Colon (tissue), 2 donors: ENCODE data around the gene DSTYK.
"Not testable (repeated sequence)": the region's sequence is repeated elsewhere in the genome, so short reads cannot be mapped to it uniquely, and the experiment has no call there.

ENCODE experiments used
- FAIRE-seq: peaks from 2 replicates; lab custom pipeline; 2012; peaks lifted over from hg19 to GRCh38; lab: Jason Lieb, UNC
- donor health status: control.
- donor health status: control.

Gene DSTYK

DNA sequence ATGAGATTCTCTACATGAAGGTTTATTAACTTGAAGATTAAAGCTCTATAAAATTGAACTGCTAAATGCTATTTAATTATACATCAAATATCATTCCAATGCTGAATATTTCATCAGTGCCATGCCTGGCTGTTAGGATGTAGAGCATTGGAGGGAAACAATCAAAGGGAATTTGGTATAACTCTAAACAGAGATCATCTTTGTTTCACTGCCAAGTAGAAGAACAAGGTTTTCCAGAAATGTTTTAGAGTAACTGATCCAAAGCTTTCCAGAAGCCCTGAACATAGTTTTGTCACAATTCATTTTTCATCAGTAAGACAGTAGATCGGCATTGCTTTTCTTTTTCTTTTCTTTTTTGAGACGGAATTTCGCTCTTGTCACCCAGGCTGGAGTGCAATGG is 5.9 kb upstream of the DSTYK start:
- no peak for FAIRE-seq

DNA sequence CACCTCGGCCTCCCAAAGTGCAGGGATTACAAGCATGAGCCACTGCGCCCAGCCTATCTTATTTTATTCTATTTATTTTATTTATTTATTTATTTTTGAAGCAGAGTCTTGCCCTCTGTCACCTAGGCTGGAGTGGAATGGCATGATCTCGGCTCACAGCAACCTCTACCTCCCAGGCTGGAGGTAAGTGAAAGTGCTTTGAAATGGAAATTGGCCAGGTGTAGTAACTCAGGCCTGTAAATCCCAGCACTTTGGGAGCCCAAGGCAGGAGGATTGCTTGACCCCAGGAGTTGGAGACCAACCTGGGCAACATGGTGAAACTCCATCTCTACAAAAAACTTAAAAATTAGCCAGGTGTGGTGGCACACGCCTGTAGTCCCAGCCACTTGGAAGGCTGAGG is 5.1 kb upstream of the DSTYK start:
- no peak for FAIRE-seq

DNA sequence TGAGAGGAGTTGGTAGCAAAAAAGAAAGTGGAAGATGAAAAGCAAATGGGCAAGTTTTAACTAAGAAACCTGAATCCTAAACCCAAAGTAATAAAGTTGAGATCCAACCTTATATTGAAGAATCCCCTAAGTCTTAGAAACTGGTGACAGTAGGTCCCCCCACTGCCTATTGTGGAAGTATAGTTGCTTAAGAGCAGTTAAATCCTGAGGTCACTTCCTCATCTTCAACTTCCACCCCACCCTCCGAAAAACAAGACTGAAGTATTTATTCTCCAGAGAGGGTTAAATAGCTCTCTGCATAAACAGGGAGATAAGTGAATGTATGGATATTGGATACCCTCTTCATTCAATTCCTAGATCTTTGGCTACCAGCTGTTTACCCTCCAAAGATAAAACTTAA is 3.3 kb upstream of the DSTYK start:
- FAIRE-seq = no peak

DNA sequence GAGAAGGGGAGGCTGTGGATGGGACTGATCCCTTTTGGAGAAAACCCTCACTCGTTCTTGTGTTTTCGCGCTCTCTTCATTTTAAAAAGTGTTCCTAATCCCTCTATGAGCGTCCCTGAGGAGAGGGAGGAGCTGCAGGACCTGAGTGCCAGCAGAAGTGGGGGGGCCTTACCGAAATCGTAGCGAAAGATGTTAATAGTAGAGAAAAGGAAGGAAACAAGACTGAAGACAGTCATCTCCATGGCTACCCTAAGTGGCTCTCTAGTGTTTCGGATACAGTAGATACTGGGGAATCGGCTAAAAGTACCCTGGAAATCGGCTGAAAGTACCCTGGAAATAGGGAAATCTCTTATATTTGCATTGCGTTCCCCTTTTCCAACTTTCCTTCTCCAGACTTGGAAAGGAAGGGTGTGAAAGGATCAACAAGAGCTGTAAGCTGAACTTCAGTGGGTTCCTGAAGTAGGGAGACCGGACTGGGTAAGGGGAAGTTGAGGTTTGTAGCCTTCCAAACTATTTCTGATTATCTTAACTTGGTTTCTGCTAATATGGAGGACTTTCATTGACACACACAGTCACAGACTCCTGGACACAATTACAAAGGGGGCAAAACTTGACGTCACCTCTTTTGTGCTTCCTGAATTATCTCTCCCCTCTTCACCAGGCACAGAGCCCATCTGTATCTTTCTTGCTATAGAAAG is 486 bp upstream of the DSTYK start:
- no peak for FAIRE-seq

DNA sequence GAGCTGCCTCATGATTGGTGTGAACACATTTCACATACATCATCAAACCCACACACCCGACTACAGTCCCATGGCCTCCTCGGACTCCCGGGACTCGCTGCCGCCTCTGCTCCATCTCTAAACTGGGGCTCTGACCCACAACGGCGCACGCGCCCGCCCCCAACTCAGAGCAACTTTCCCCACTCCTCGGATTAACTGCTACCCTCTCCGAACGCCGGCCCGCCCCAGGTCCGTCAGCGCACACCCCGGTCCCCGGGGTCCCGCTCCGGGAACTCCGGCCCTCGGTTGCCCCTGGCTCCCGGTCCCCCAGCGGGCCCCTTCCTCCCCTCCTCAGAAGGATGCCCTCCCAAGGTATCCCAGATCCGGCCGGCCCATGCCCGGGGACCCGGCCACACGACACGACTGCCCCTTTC is 740 bp downstream of the DSTYK start:
- no peak for FAIRE-seq

DNA sequence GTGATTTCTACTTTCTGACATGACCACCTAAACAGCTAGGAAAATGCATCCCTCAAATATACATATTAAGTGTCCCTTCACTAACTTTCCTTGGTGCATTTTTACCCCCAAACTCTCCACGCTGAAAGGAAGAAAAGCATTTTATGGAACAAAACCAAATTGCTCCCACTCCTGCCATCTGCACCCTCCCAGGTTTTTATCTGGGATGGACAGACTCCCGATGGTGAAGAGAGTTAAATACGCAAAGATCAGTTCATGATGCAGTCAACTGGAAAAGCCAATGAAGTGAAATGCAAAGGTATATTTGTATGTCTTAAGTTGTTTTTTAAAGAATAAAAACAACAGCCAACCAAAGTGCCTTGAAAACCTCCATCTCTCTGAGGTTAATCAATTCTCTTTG is 2.7 kb downstream of the DSTYK start:
- no peak for FAIRE-seq

DNA sequence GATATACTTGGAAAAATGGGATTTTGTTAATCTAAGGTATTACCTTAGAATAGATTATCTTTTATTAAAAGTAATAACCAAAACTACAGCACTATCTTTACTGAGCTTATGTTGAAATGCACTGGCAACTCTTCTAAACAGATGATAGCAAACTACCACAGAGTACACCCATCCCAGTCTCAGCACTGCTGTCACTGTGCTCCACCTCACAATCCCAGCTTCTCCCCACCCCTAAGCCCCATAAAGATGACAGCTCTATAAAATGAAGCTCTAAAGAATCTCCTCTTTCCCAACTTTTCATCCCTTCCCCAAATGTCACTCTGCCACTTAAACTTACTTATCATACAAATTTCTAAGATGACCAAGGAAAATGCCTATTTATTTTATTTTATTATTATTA is 6.4 kb downstream of the DSTYK start:
- FAIRE-seq = no peak

DNA sequence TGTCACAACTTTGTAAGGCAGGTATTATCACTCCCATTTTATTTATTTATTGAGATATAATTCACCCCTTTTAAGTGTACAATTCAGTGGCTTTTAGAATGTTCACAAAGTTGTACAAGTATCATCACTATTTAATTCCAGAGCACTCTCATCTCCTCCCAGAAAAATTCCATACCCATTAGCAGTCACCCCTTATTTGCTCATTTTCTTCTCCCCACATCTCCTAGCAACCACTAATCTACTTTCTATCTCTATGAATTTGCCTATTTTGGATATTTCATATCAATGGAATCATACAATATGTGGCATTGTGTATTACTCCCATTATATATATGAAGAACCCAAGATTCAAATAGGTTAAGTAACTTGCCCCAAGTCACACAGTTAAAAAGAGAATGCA is 7.0 kb downstream of the DSTYK start:
- FAIRE-seq = no peak

DNA sequence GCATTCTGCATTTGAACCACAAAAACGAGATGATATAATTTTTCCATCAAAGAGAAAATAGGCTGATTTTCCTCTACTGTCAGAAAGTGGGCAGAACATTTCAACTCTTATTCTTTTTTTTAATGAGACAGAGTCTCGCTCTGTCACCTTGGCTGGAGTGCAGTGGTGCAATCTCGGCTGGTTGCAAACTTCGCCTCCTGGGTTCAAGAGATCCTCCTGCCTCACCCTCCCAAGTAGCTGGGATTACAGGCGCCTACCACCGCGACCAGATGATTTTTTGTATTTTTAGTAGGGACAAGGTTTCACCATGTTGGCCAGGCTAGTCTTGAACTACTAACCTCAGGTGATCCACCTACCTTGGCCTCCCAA is 11.6 kb downstream of the DSTYK start:
- no peak for FAIRE-seq

DNA sequence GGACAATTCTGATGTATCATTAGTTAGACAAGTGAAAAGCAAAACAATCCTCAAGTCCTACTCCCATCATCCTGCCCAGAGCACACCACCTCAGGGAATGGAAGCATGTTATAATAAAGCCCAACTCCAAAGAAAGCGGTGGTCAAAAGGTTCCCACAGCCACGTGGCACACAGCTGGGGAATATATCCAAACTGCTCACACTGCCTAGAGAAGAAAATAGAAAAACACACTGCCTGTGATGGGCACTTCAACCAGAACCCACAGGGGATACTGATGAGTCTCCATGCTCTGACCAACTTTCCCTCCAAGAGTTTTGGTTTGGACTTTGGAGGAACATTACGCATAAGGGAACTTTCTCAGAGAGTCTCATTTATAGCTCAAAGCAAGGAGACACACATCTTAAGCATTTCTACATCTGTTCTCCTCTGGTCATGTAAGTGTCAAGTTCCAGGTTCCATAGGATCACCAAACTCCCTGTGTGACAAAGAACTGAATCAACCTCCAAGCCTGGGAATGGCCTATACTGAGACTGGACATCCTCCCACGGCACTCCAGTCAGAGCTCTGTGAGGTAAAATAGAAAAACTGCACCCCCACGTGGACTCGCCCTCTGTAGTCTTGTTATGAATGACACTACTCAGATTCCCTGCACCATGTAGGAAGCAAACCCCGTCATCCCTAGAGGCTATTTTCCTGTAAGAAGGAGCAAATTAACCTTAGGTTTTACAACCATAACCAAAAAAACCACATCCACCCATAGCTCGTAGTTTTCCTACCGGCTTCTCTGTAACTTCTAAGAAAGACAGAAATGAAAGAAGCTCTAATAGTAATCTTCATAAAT is 12.2 kb downstream of the DSTYK start:
- FAIRE-seq = no peak

DNA sequence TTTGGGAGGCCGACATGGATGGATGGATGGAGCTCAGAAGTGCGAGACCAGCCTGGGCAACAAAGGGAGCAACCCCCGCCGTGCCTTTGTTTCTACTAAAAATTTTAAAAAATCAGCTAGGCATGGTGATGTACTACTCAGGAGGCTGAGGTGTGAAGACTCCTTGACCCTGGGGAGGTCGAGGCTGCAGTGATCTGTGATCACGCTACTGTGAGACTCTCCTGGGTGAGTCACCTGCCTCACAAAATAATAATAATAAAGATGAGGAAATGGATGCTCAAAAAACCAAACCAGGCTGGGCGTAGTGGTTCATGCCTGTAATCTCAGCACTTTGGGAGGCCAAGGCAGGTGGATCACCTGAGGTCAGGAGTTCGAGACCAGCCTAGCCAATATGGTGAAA is 19.2 kb downstream of the DSTYK start:
- no peak for FAIRE-seq

DNA sequence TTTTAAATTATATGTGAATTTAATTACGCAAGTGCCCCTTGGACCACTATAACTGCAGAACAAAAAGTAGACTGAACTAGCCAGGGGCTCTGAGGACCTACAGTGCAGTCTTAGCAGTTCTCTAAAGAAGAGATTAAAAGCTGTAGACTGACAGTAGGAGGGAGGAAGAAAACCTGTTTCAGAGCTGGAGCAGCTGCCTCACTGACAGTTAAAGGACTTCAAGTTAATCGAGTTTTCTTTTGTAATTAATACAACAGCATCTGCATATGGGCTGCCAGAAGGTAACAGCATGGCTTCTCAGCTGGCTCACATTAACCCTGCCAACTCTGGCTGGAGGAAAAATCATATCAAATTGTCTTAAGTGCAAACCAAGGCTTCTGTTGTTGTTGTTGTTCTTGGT is 19.9 kb downstream of the DSTYK start:
- FAIRE-seq = no peak

DNA sequence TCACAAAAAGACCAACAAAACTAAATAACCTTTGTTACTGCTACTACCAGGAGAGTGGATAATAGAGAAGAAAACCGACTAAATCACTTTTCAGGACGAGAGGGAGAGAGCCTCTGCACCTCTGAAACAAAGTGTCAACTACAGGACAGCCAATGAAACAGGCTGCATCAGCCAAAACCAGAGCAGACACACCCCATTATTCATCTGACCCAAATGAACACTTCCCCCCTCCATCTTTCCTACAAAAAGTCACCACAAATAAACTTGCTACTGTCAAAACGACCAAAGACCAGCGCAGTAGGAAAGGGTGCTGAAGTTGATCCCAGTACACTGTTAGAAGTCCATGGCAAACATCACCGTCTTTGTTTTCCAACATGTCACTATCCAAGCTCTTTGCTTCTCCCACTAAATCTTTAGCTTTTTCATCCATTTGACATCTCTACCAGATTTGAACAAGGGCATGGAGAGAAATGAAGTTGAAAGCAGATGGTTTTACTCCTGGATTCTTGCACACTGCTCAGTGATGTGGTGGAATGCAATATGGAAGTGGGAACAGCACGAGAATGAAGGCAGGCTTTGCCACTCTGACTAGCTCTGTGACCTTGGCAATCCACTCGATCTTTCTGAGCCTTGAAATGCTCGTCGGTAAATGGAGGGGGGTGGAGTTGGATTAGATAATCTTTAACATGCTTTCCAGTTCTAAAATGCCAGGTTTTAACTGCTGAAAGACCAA is 20.5 kb downstream of the DSTYK start:
- no peak for FAIRE-seq

DNA sequence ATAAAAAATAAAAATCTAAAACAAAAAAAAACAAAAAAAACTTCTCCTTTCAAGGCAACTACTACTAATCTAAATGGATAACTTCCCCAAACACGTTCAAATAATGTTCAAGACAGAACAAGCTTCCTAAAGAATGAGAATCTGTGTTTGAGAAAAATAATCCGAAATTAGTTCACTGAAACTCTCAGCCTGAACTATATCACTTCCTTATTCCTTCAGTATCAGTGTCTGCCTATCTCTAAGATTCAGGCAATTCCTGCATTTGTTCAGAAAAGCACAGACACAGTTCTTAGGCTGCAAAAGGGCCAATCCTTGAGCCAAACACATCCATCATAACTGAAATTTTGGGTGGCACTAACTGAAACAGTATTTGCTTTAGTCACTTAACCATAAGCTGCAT is 22.4 kb downstream of the DSTYK start:
- no peak for FAIRE-seq

DNA sequence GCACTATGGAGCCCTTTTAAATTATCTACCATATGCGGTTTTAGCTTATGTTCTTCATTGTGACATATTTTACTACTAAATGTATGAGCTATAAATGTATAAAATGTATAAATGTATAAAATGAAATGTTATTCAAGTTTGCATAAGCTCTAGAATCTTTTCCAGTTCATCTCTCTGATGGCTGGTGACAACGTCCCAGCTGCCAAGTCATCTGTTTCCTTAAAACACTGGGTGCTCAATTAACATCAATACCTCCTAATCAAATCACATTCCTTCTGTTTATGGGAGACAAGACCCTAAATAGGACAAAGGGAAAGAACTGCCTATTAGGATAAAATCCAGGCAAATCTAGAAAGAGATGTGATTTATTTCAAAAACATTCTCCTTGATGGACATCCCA is 22.9 kb downstream of the DSTYK start:
- FAIRE-seq = no peak

DNA sequence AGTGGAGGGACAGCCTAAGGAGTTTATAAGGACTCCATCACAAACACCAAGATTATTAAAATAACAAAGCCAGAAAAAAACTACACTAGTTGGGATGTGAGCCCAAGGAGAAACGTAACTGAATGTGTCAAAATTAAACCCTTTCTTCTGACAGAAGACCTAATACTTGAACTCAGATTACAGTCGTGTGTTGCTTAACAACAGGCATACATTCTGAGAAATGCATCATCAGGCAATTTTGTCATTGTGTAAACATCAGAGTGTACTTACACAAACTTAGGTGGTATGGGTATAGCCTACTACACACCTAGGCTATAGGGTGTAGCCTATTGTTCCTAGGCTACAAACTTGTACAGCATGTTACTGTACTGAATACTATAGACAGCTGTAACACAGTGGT is 23.4 kb downstream of the DSTYK start:
- FAIRE-seq = no peak

DNA sequence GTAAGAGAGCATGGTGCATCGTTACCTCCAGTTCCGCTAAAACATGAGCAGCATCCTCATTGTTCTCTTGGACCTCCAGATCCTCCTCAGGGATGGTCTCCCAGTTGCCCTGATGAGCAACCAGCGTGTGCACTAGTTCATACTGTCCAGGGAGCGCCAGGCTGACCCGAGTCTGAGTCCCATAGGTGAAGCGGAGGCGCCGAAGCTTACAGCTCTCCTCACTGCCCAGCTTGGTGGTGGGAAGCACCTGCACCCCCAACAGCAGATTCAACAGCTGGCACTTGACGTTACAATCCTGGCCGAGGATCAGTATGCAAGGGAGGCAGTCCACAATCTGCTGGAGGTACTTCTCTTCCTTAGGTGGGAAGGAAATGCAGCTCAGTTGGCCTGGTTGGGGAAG is 24.1 kb downstream of the DSTYK start:
- FAIRE-seq = no peak

DNA sequence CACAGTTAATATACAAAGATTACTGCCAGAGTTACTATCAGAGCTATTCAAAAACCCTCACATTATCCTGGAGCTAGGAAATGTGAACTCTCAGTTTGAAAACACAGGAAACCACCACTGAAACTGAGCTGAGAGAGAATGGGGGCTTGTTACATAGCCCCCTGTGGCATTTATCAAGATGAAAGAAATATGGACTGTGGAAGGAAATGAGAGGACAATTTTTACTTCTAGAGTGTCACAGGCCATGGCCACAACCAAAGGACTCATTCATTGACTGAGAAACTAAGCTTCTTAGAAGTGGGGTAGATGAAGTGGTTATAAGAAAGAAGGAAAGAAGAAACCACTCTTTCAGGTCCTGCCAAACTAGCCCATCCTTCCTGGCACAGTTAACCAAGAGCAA is 25.3 kb downstream of the DSTYK start:
- FAIRE-seq = no peak

DNA sequence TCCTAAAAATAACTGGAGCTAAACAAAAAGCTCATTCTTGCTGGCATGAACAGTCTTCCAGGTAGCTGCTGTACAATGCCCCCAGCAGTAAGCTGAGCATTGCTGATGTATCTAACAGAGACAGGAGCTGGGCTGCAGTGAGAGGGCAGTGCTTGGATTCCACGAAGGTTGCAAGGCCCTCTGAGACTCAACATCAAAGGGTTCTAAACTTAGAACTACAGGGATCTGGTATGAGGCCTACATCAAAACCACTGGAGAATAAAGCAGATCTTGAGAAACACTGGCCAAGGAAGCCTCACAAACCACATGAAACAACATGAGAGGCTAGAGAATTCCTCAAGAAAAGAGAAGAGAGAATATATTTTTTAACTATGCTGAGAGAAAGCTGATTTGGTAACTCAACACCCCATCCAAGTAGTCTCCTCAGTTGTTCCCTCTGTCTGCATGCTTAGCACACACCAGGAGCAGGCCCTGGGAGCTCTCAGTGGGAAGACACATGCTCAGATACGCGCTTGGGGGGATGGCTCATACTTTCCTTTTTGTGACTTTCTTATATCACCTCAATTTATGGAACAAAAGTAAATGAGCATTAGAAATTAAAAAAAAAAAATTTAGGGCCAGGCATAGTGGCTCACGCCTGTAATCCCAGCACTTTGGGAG is 27.7 kb downstream of the DSTYK start:
- FAIRE-seq = no peak

DNA sequence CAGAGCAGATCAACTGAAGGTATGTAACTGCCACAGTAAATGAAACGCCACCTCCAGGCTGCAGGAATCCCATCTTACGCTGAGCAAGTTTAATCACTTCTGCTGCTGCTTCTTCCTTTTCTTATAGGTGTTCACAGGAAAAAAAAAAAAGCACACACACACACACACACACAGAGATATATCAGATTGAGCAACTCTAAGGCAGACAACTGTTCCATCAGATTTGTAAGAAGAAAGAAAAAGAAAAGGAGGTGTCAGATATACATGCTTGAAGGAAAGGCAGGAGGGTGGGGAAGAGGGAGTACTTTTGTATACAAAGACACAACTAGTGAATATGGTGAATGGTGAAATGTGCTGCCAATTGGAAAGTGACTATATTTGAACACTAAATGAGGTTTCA is 28.6 kb downstream of the DSTYK start:
- no peak for FAIRE-seq

DNA sequence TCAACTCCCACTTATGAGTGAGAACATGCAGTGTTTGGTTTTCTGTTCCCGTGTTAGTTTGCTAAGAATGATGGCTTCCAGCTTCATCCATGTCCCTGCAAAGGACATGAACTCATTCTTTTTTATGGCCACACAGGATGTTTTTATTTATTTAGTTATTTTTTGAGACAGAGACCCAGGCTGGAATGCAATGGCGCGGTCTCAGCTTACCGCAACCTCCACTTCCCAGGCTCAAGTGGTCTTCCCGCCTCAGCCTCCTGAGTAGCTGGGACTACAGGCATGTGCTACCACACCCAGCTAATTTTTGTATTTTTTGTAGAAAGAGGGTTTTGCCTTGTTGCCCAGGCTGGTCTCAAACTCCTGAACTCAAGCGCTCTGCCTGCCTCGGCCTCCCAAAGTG is 31.2 kb downstream of the DSTYK start:
- FAIRE-seq = not testable (repeated sequence)

DNA sequence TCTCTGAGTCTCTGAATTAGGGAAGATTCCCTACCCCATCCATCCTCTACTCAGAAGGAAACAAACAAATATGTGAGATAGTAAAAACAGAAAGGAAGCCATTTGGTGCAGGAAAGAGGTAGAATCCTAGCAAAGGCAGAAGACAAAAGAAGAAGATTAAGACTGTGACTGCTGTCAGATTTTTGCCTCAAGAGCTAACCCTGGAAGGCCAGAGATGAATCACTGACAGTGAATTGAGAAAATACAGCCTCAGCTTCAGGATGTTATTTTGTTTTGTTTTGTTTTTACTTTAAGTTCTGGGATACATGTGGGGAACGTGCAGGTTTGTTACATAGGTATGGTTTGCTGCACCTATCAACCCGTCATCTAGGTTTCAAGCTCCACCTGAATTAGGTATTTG is 31.7 kb downstream of the DSTYK start:
- FAIRE-seq = no peak
